Naive thymus-derived CD4-positive, alpha-beta T cell (primary cell): Measurements from ENCODE around the gene ACCS. TPM values are rescaled to one million over a fixed set of nuclear protein-coding genes. Genes with fewer than 3 reads are reported as not detected.

Experiments used
- ATAC-seq: fragments of 150-1000 bp; cut with Tn5 transposase; 2 replicates; pipeline ENCODE4 v1.10.0; 2021; ENCODE audit warnings: mild to moderate bottlenecking, moderate library complexity
- CTCF ChIA-PET: fragments of 350-600 bp; sonication (Branson Sonifier 250); formaldehyde crosslinking; loops from one replicate; lab custom pipeline; 2021; ENCODE audit warnings: antibody characterized with exemption; lab: Charles Lee
- POLR2A ChIA-PET: fragments of 350-600 bp; sonication (Branson Sonifier 250); formaldehyde crosslinking; loops from one replicate; lab custom pipeline; 2021; ENCODE audit warnings: antibody characterized with exemption, inconsistent platforms; lab: Charles Lee
- DNase-seq, 9 donors: peaks; one replicate each; pipeline versions ENCODE4 v3.0.0 to v3.0.0-alpha.2; 2020 to 2022; ENCODE audit warnings: mixed read lengths in 1 of 9
- H3K27ac ChIP-seq: one replicate; pipeline ENCODE4 v1.7.0; 2013; ENCODE audit warnings: mild to moderate bottlenecking, low read depth, low read length, moderate library complexity
- H3K27me3 ChIP-seq, 2 donors: one replicate each; pipeline ENCODE4 v1.7.0; 2013; ENCODE audit warnings: low read length in 2 of 2, mild to moderate bottlenecking in 2 of 2, moderate library complexity in 2 of 2; ENCODE audit not compliant: control insufficient read depth in 2 of 2, insufficient read depth in 2 of 2
- H3K36me3 ChIP-seq, 3 experiments: 1 replicate in 2 of 3; 2 replicates in 1 of 3; pipeline ENCODE4 v1.7.0; 2013; ENCODE audit warnings: low read length in 3 of 3, mild to moderate bottlenecking in 3 of 3, moderate library complexity in 1 of 3; ENCODE audit not compliant: insufficient read depth in 3 of 3, control insufficient read depth in 2 of 3
- H3K4me1 ChIP-seq, 2 donors: one replicate each; pipeline ENCODE4 v1.7.0; 2013; ENCODE audit warnings: low read length in 2 of 2, mild to moderate bottlenecking in 2 of 2, moderate library complexity in 1 of 2; ENCODE audit not compliant: control insufficient read depth in 2 of 2, insufficient read depth in 2 of 2
- H3K4me3 ChIP-seq: 2 replicates; pipeline ENCODE4 v1.7.0; 2013; ENCODE audit warnings: mild to moderate bottlenecking, low read length
- H3K9me3 ChIP-seq, 3 experiments: 1 replicate in 2 of 3; 2 replicates in 1 of 3; pipeline ENCODE4 v1.7.0; 2013; ENCODE audit warnings: low read length in 3 of 3; ENCODE audit not compliant: control insufficient read depth in 2 of 3
- H3K27ac Mint-ChIP-seq, 9 donors: one replicate each; pipeline ENCODE4 v1.8.0; 2020 to 2022; ENCODE audit warnings: mixed read lengths in 9 of 9, mild to moderate bottlenecking in 8 of 9, moderate library complexity in 5 of 9, inconsistent platforms in 2 of 9
- H3K27me3 Mint-ChIP-seq, 5 donors: one replicate each; pipeline ENCODE4 v1.8.0; 2021 to 2022; ENCODE audit warnings: mixed read lengths in 5 of 5, mild to moderate bottlenecking in 1 of 5
- H3K36me3 Mint-ChIP-seq, 5 donors: one replicate each; pipeline ENCODE4 v1.8.0; 2020 to 2022; ENCODE audit warnings: mixed read lengths in 5 of 5, mild to moderate bottlenecking in 3 of 5, inconsistent platforms in 1 of 5
- H3K4me1 Mint-ChIP-seq, 7 donors: one replicate each; pipeline ENCODE4 v1.8.0; 2020 to 2022; ENCODE audit warnings: mixed read lengths in 7 of 7, mild to moderate bottlenecking in 3 of 7, inconsistent platforms in 1 of 7
- H3K4me3 Mint-ChIP-seq, 10 donors: one replicate each; pipeline ENCODE4 v1.8.0; 2020 to 2022; ENCODE audit warnings: mild to moderate bottlenecking in 10 of 10, mixed read lengths in 10 of 10, moderate library complexity in 6 of 10, inconsistent platforms in 2 of 10
- H3K9me3 Mint-ChIP-seq, 11 donors: one replicate each; pipeline ENCODE4 v1.8.0; 2020 to 2022; ENCODE audit warnings: mixed read lengths in 11 of 11, mild to moderate bottlenecking in 4 of 11, inconsistent platforms in 1 of 11, moderate library complexity in 1 of 11
- intact Hi-C, 2 donors: fragments of 100-400 bp; cut with micrococcal nuclease; formaldehyde crosslinking; loops; one replicate each; pipeline ENCODE4 v1.15.1; 2023
- polyA plus RNA-seq, 2 donors: library from polyadenylated mRNA; unstranded; fragments of 300-500 nt; fragmentation: Illumina TruSeq; gene quantifications; one replicate each; pipeline ENCODE4 v1.2.3, GENCODE V29; 2021
- total RNA-seq, 6 experiments: library from RNA in 5 of 6; stranded (reverse) in 5 of 6; gene quantifications; 1 replicate in 5 of 6; 2 replicates in 1 of 6; pipeline ENCODE4 v1.2.3 and lab custom pipeline; 2021 to 2026

The ACCS gene, protein sequence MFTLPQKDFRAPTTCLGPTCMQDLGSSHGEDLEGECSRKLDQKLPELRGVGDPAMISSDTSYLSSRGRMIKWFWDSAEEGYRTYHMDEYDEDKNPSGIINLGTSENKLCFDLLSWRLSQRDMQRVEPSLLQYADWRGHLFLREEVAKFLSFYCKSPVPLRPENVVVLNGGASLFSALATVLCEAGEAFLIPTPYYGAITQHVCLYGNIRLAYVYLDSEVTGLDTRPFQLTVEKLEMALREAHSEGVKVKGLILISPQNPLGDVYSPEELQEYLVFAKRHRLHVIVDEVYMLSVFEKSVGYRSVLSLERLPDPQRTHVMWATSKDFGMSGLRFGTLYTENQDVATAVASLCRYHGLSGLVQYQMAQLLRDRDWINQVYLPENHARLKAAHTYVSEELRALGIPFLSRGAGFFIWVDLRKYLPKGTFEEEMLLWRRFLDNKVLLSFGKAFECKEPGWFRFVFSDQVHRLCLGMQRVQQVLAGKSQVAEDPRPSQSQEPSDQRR
- total RNA-seq, result 10 to 100 TPM; 25.1 to 79.2 (median 57.6) TPM
- 1 to 10 TPM; 1.4 to 3.1 TPM for polyA plus RNA-seq
- 19.2 reads per million, percentile 49 among the genes with 10 or more reads in this experiment for total RNA-seq (lab: John Stamatoyannopoulos, UW)

DNA sequence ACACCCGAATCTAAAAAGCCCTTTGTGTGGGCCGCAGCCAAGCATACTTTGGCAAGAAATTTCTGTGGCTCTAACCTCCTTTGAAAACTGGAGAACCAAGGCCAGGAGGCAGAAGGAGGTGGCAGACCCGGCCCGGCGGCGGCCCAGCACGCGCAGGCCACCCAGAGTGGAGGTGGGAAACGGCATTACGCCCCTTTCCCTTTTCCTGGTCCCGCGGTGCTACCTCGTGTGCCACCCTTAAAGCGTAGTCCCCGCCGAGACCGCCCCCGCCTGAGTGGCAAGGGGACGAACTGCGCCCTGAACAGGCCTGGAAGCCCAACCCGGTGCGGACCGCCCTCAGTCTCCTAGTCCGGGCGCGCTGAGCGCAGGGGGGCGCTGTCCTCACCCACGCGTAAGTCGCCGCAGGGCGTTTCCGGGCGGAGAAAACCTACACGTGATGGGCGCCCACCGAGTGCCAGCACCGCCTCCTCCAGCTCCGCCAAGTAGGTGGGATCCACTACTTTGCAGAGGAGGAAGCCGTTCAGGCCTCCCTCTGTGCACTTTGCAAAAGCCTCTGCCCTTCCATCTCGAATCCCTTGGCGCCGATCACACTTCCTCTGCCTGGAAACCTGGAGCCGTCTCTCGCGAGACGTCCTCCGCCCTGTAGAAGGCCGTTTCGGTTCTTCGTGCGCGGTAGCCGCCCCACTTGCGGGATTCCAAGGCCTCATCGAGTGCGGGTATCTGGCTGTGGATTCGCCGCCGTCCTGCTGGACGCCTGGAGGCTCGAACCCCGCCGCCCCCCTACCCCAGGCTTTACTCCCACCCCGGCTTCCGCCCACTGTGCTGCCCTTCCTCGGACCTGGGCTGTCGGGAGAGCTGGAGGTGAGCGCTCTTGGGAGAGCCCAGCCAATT lies at the start of gene ACCS:
Gene ACCS, plus strand, starts transcription at position 430 of the 891 bp plus-strand sequence. CDS start 1,358 bp downstream, outside the sequence.
- ATAC-seq (peak; percentile 98), DNase-seq (peak; percentile 80 to 91 (median 88))
- Histone ChIP-seq H3K4me1 (peaks cover 6 to 12% of the 10 kb centered on the region in 2 donors), H3K4me3 (peak within 1 kb of the TSS; percentile 88), H3K27me3 (no peaks in the 10 kb centered on the region), H3K36me3 (no peaks in the 10 kb centered on the region), H3K27ac (peak within 1 kb of the TSS; percentile 87), H3K9me3 (no peaks in the 10 kb centered on the region)
- Mint-ChIP-seq H3K27ac (peak within 1 kb of the TSS; percentile 84 to 97 (median 94)), H3K27me3 (no peaks in the 10 kb centered on the region), H3K9me3 (no peaks in the 10 kb centered on the region), H3K36me3 (peaks cover 0 to 18% (median 10%) of the 10 kb centered on the region in 5 donors), H3K4me3 (peak within 1 kb of the TSS; percentile 79 to 97 (median 94)), H3K4me1 (peaks cover 12 to 53% (median 26%) of the 10 kb centered on the region in 7 donors)
- POLR2A ChIA-PET, result interaction anchor here (0.6 to 2.5 kb wide), 2 partner anchors 9 to 185 kb away, joined by 3 to 11 read pairs; partner anchors contain the start of gene ALKBH3
- intact Hi-C loops, result loop anchor here (1.0 to 10.0 kb wide), 13 partner anchors 28 to 1739 kb away; partner anchors contain the start of genes CD82 (in 2 of the 2), HSD17B12 (in 2 of the 2), TTC17 (in 2 of the 2) and ALKBH3 (in 1 of the 2)
- CTCF ChIA-PET, result no interaction called here

DNA sequence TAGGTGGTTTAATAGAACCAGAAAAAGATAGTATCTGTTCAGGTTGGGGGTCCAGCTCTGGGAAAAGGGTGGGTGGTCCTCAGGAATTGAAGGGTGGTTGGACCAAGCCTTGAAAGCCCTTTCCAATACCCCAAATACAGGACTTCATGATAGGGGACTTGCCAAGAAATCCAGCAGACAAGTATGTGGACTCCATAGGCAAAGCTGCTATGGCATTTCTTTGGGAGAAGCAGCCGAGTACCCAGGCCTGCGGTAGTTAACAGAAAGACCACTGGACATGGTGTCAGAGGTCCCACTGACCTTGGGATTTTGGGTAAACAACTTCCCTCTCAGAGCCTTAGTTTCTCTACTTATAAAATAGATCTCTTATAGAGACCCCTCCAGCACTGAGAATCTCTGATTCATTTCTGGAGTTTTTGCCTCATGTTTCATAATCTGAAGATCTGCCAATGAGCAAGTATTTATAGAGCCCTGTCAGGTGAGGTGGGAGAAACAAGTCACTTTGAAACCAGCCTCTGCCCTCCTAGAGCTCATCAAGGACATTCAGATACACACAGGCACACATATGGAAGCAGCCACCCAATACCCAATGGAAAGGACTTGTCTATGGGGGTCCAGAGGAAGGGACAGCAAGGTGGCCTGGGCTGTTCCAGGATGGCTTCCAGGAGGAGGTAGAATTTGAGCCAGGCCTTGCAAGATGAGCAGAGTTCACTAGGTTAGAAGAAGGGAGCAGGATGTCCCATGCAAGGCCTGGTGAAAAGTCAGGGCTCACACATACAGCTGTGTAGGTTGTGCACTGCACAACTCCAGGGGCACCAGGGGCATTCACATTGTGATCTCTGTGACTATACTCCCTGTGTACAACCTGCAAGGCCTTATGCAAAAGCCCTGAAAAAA lies 49.3 kb upstream of the ACCS start:
- H3K36me3 Mint-ChIP-seq, result no peaks in the 10 kb centered on the region
- ATAC-seq (no peak), DNase-seq (no peak)
- ChIA-PET POLR2A (no interaction called here), CTCF (no interaction called here)
- H3K9me3 Mint-ChIP-seq, result peaks cover 0 to 6% (median under 1%) of the 10 kb centered on the region in 11 donors
- no peak overlapping the region for H3K4me3 Mint-ChIP-seq
- Histone ChIP-seq H3K4me1 (no peaks in the 10 kb centered on the region), H3K36me3 (no peaks in the 10 kb centered on the region), H3K27ac (no peak overlapping the region), H3K27me3 (no peaks in the 10 kb centered on the region), H3K9me3 (no peaks in the 10 kb centered on the region), H3K4me3 (no peak overlapping the region)
- intact Hi-C loops, result loop anchor here in 1 of 2 donors (5.0 kb wide), 1 partner anchor 314 kb away; no protein-coding TSS in a partner anchor
- no peak overlapping the region for H3K27ac Mint-ChIP-seq
- peaks cover 0 to 19% (median 9%) of the 10 kb centered on the region in 5 donors for H3K27me3 Mint-ChIP-seq
- H3K4me1 Mint-ChIP-seq, result peaks cover 0 to 2% (median 0%) of the 10 kb centered on the region in 7 donors

DNA sequence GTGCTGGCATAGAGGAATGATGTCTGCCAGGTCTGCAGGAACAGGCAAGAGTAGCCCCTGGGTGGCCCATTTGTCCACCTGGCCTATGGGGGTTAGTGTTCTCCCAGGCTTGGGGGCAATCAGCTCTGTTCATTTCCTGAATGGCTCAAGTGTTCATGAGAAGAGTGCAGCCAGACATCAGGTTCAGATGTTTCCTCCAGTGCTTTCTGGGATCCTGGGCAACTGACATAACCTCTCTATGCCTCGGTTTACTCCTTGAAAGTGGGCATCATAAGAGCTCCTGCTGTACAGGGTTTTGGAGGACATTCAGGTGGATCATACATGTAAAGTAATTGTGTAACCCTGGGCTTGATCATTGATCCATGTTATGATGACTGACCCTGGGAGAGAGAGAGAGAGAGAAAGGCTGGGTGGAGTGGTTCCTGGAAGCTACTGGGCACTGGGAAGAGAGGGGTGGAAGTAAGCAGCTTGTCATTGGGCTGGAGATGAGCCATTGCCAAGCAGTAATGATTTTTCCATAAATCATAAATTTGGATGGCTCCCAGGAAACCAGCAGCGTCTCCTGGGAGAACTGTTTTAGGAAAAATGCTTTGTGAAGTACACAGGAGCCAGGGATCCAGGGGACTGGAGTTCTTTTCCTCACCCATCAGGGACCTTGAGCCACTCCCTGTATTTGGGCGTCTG lies 48.5 kb upstream of the ACCS start:
- DNase-seq (no peak), ATAC-seq (no peak)
- no peaks in the 10 kb centered on the region for H3K36me3 ChIP-seq
- H3K27me3 ChIP-seq, result no peaks in the 10 kb centered on the region
- H3K4me1 Mint-ChIP-seq, result peaks cover 0 to 2% (median 0%) of the 10 kb centered on the region in 7 donors
- no peaks in the 10 kb centered on the region for H3K9me3 ChIP-seq
- no peak overlapping the region for H3K27ac Mint-ChIP-seq
- CTCF ChIA-PET, result no interaction called here
- H3K4me3 ChIP-seq, result no peak overlapping the region
- POLR2A ChIA-PET, result no interaction called here
- H3K9me3 Mint-ChIP-seq, result peaks cover 0 to 14% (median 2%) of the 10 kb centered on the region in 11 donors
- no peaks in the 10 kb centered on the region for H3K36me3 Mint-ChIP-seq
- intact Hi-C loops, result loop anchor here in 1 of 2 donors (5.0 kb wide), 1 partner anchor 315 kb away; no protein-coding TSS in a partner anchor
- peaks cover 2 to 23% (median 11%) of the 10 kb centered on the region in 5 donors for H3K27me3 Mint-ChIP-seq
- no peaks in the 10 kb centered on the region for H3K4me1 ChIP-seq
- no peak overlapping the region for H3K4me3 Mint-ChIP-seq
- no peak overlapping the region for H3K27ac ChIP-seq

DNA sequence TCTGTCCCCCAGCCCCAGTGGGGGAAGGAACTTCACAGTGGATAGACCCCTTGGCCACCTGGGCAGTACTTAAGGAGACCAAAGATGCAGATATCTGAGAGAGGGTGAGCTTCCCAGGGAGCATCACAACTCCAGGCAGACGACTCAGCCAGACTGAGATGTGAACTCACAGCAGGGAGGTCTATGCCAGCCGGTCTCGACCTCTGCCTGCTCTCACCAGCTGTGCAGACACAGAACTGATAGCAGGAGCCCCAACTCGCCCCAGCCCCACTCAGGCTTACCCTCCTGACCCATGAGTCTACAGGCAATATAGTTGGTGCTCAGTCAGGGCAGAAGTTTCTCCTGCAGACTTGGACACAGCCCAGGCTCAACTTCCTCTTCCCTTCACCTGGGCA lies 47.9 kb upstream of the ACCS start:
- no peak overlapping the region for H3K27ac ChIP-seq
- ChIA-PET CTCF (no interaction called here), POLR2A (no interaction called here)
- Mint-ChIP-seq H3K4me3 (no peak overlapping the region), H3K27me3 (peaks cover 6 to 25% (median 13%) of the 10 kb centered on the region in 5 donors), H3K27ac (no peak overlapping the region), H3K4me1 (peaks cover 0 to 2% (median 0%) of the 10 kb centered on the region in 7 donors), H3K36me3 (no peaks in the 10 kb centered on the region), H3K9me3 (peaks cover 0 to 18% (median 3%) of the 10 kb centered on the region in 11 donors)
- no peaks in the 10 kb centered on the region for H3K36me3 ChIP-seq
- no peak for DNase-seq
- H3K4me3 ChIP-seq, result no peak overlapping the region
- H3K27me3 ChIP-seq, result no peaks in the 10 kb centered on the region
- intact Hi-C loops, result loop anchor here in 1 of 2 donors (5.0 kb wide), 1 partner anchor 316 kb away; no protein-coding TSS in a partner anchor
- no peak for ATAC-seq
- no peaks in the 10 kb centered on the region for H3K4me1 ChIP-seq
- H3K9me3 ChIP-seq, result no peaks in the 10 kb centered on the region

DNA sequence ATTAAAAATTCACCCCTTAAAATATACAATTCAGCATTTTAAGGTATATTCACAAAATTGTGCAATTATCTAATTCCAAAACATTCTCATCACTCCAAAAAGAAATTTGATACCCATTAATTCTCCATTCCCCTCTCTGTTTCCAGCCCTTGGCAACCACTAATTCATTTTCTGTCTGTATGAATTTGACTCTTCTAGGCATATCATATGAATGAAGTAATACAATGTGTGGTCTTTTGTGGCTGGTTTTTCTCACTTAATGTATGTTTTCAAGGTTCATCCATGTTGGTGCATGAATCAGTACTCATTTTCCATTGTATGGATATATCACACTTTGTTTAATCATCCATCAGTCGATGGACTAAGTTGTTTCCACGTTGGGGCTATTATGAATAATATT lies 47.2 kb upstream of the ACCS start:
- no peak overlapping the region for H3K27ac Mint-ChIP-seq
- CTCF ChIA-PET, result no interaction called here

More for the DNA sequence above, 47.2 kb upstream of the ACCS start:
- Mint-ChIP-seq H3K4me3 (no peak overlapping the region), H3K9me3 (peaks cover 0 to 24% (median 6%) of the 10 kb centered on the region in 11 donors), H3K4me1 (peaks cover 0 to 2% (median 0%) of the 10 kb centered on the region in 7 donors), H3K27me3 (peaks cover 12 to 27% (median 17%) of the 10 kb centered on the region in 5 donors), H3K36me3 (peaks cover 0 to 1% (median 0%) of the 10 kb centered on the region in 5 donors)
- Histone ChIP-seq H3K36me3 (no peaks in the 10 kb centered on the region), H3K4me3 (no peak overlapping the region), H3K27me3 (no peaks in the 10 kb centered on the region), H3K27ac (no peak overlapping the region), H3K9me3 (no peaks in the 10 kb centered on the region), H3K4me1 (no peaks in the 10 kb centered on the region)
- no peak for DNase-seq
- intact Hi-C loops, result loop anchor here in 1 of 2 donors (5.0 kb wide), 1 partner anchor 317 kb away; no protein-coding TSS in a partner anchor
- ATAC-seq, result no peak
- POLR2A ChIA-PET, result no interaction called here
